ENCODE data around the gene PDIA5.

PDIA5 gene

DNA sequence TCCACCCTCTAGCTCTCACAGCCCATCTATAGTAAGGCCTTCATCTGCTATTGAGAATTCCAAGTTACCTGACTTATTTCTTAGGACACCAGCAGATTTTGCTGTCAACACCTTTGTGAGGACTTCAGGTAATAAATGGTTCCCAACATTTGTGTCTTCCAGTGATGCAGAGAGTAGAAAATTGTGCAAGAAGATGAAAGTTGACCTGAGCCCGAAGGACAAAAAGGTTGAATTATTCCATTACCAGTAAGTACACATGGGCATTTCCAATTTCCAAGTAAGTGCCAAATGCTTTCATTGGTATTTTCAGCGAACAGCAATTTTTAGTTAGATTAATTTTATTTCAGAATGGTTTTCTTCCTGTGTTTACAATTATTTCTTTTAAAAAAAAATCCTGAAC lies 35.4 kb downstream of the PDIA5 start:
- H3K4me1 ChIP-seq (ENCODE audit: low read depth, poor library complexity, severe bottlenecking), result no peaks in the 10 kb centered on the region
- TF ChIP-seq, protein P1, sequence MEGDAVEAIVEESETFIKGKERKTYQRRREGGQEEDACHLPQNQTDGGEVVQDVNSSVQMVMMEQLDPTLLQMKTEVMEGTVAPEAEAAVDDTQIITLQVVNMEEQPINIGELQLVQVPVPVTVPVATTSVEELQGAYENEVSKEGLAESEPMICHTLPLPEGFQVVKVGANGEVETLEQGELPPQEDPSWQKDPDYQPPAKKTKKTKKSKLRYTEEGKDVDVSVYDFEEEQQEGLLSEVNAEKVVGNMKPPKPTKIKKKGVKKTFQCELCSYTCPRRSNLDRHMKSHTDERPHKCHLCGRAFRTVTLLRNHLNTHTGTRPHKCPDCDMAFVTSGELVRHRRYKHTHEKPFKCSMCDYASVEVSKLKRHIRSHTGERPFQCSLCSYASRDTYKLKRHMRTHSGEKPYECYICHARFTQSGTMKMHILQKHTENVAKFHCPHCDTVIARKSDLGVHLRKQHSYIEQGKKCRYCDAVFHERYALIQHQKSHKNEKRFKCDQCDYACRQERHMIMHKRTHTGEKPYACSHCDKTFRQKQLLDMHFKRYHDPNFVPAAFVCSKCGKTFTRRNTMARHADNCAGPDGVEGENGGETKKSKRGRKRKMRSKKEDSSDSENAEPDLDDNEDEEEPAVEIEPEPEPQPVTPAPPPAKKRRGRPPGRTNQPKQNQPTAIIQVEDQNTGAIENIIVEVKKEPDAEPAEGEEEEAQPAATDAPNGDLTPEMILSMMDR (conservative IDR thresholded peaks at IDR 0.05; ENCODE audit: low read depth, low read length), result no peak
- no peak overlapping the region for H2AFZ ChIP-seq (ENCODE audit: low read depth)
- H3K27me3 ChIP-seq (ENCODE audit: insufficient read depth, low read depth), result no peaks in the 10 kb centered on the region
- H3K4me2 ChIP-seq, result no peak overlapping the region
- H3K9ac ChIP-seq, result no peak overlapping the region
- no peak overlapping the region for H3K4me3 ChIP-seq (IDR thresholded peaks at IDR 0.05; ENCODE audit: insufficient read depth, low read depth, low read length)
- no peaks in the 10 kb centered on the region for H4K20me1 ChIP-seq (ENCODE audit: insufficient read depth)
- H3K36me3 ChIP-seq (ENCODE audit: insufficient read depth), result no peaks in the 10 kb centered on the region; the same call in 1 of the 2 replicates
- H3K79me2 ChIP-seq (ENCODE audit: insufficient read depth, low read depth), result no peaks in the 10 kb centered on the region
- no peak overlapping the region for H3K27ac ChIP-seq

DNA sequence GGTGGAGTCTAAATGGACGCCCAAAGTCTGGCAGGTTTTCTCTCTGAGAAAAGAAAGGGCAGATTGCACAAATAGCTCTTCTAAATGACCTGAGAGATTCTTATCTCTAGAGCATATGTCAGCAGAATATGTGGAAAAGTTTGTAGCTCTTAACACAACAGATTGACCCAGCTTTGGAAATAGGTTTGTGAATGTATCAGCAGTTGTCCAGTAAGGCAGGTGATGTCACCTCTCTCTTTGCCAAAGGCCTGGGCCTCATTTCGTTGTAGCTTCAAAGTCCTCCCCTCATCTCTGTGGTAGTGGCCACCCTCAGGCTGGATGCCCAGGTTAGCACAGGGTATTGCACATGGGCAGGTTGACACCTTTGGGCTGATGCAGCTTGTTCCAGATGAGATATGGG lies 36.0 kb downstream of the PDIA5 start:
- H3K27ac ChIP-seq, result no peak overlapping the region

DNA sequence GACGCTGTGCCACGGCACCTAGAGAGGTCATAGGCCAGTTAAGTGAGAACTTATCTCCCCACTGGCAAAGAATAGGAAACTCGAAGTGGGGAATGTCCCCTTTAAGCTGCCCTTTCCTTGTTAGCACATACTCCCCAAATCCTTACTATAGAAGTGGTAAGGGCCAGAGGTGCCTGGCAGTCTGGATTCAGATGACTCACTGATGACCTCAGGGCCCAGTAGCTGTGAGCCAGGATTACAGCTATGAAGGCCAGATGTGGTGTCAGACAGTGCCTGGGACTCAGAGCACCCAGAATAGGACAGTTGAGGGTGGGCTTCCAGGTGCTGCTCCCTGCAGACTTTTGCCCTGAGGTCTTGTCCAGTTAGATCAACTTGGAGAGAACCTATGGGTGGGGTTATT lies 37.7 kb downstream of the PDIA5 start:
- no peak overlapping the region for H3K9ac ChIP-seq
- H4K20me1 ChIP-seq (ENCODE audit: insufficient read depth), result no peaks in the 10 kb centered on the region
- no peaks in the 10 kb centered on the region for H3K4me1 ChIP-seq (ENCODE audit: low read depth, poor library complexity, severe bottlenecking)
- H3K4me3 ChIP-seq (IDR thresholded peaks at IDR 0.05; ENCODE audit: insufficient read depth, low read depth, low read length), result no peak overlapping the region
- H3K79me2 ChIP-seq (ENCODE audit: insufficient read depth, low read depth), result no peaks in the 10 kb centered on the region
- no peak overlapping the region for H3K27ac ChIP-seq
- no peak overlapping the region for H3K4me2 ChIP-seq
- H3K36me3 ChIP-seq (ENCODE audit: insufficient read depth), result peaks cover 6% of the 10 kb centered on the region; the same call in 1 of the 2 replicates
- TF ChIP-seq, protein P1 (conservative IDR thresholded peaks at IDR 0.05; ENCODE audit: low read depth, low read length), result no peak
- no peak overlapping the region for H2AFZ ChIP-seq (ENCODE audit: low read depth)
- no peaks in the 10 kb centered on the region for H3K27me3 ChIP-seq (ENCODE audit: insufficient read depth, low read depth)

More for the DNA sequence above, 36.0 kb downstream of the PDIA5 start:
- TF ChIP-seq, protein P1 (conservative IDR thresholded peaks at IDR 0.05; ENCODE audit: low read depth, low read length), result no peak
- Histone ChIP-seq H4K20me1 (ENCODE audit: insufficient read depth) (no peaks in the 10 kb centered on the region), H3K4me2 (no peak overlapping the region), H2AFZ (ENCODE audit: low read depth) (no peak overlapping the region), H3K4me3 (IDR thresholded peaks at IDR 0.05; ENCODE audit: insufficient read depth, low read depth, low read length) (no peak overlapping the region), H3K9ac (no peak overlapping the region), H3K27me3 (ENCODE audit: insufficient read depth, low read depth) (no peaks in the 10 kb centered on the region), H3K4me1 (ENCODE audit: low read depth, poor library complexity, severe bottlenecking) (no peaks in the 10 kb centered on the region), H3K79me2 (ENCODE audit: insufficient read depth, low read depth) (no peaks in the 10 kb centered on the region), H3K36me3 (ENCODE audit: insufficient read depth) (peaks cover 2% of the 10 kb centered on the region; the same call in 1 of the 2 replicates)

DNA sequence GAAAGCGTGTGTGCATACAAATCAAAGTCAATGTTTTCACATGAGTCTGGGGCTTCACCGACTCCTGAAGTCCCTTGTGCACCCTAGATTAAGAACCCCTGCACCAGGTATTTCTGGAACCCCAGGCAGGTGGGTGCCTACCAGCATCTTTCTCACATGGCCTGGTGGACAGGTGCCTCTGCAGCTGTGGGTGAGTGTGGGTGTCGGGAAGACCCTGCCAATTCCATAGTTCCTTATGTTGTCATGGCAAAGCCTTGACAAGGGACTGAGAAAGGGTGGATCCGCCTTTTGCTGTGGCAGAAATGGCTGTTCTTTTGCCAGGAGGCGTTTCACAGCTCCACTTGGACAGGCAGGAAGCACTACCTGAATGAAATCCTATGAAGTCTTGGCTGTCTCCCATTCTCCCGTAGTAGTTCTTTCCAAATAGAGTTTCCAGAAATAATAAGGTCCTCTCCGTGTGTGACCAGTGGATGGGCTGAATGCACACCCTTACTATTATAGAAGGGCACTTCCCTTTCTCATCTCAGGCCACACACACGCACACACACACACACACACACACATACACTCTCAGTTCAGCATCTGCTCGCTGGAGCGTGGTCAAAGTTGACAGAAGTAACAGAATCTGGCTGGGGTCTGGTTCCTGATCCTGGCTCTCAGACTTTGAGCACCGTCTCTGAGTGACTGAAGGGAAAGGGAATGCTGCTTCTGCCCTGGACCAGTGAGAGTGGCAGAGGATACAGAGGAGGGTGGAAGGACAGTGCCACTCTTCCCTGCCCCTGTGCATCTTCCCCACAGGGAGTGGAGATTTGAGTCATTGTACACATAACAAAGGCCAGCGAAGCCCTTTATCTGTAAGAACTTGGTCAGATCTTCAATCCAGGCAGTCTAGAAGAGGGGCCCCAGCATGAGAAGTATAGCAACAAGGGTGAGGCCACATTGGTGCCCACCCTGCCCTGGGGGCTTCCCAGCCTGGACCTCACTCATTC lies 38.7 kb downstream of the PDIA5 start:
- H2AFZ ChIP-seq (ENCODE audit: low read depth), result no peak overlapping the region
- no peak overlapping the region for H3K27ac ChIP-seq
- TF ChIP-seq, protein P1 (conservative IDR thresholded peaks at IDR 0.05; ENCODE audit: low read depth, low read length), result no peak
- H4K20me1 ChIP-seq (ENCODE audit: insufficient read depth), result no peaks in the 10 kb centered on the region
- no peak overlapping the region for H3K4me3 ChIP-seq (IDR thresholded peaks at IDR 0.05; ENCODE audit: insufficient read depth, low read depth, low read length)
- no peaks in the 10 kb centered on the region for H3K79me2 ChIP-seq (ENCODE audit: insufficient read depth, low read depth)
- H3K27me3 ChIP-seq (ENCODE audit: insufficient read depth, low read depth), result no peaks in the 10 kb centered on the region
- H3K9ac ChIP-seq, result no peak overlapping the region
- H3K36me3 ChIP-seq (ENCODE audit: insufficient read depth), result peaks cover 6% of the 10 kb centered on the region; the same call in 1 of the 2 replicates
- no peaks in the 10 kb centered on the region for H3K4me1 ChIP-seq (ENCODE audit: low read depth, poor library complexity, severe bottlenecking)
- H3K4me2 ChIP-seq, result no peak overlapping the region

Data from KMS-11 (cell line).